K562 (cell line): ENCODE measurements around the gene LONP1. TPM values are rescaled to one million over a fixed set of nuclear protein-coding genes. Genes with fewer than 3 reads are reported as not detected.

Experiments
- MAFF ChIP-seq: IDR thresholded peaks from 2 replicates; pipeline ENCODE4 v1.6.1; 2012; ENCODE audit warnings: low read length, improper control_type of control experiment
- NKRF ChIP-seq: fragments of 450-650 bp; IDR thresholded peaks from 2 replicates; pipeline ENCODE4 v1.6.1; 2016; ENCODE audit warnings: borderline replicate concordance
- PKNOX1 ChIP-seq: fragments of 450-650 bp; IDR thresholded peaks from 2 replicates; pipeline ENCODE4 v1.6.1; 2016
- ZNF740 ChIP-seq, 3 experiments: fragments of 200-800 bp in 1 of 3; sonication (Bioruptor generic) in 1 of 3; sonication (generic) in 1 of 3; formaldehyde crosslinking in 1 of 3; IDR thresholded peaks; 2 replicates each; pipeline versions ENCODE4 v1.6.1 to v1.8.0; 2016 to 2022; ENCODE audit warnings: mild to moderate bottlenecking in 2 of 3, missing compliant biosample characterization in 2 of 3, missing genetic modification characterization in 2 of 3, missing genetic modification reagents in 1 of 3
- polyA plus RNA-seq, 8 experiments: library from polyadenylated mRNA; depleted of rRNA in 4 of 8; stranded (reverse) in 5 of 8; unstranded in 3 of 8; fragments of >200 nt; fragmentation: Nextera tagmentation in 2 of 8; fragmentation: Illumina TruSeq in 1 of 8; extraction: Ambion mirVana in 2 of 8; extraction: Trizol in 1 of 8; gene quantifications; 2 replicates each; pipeline versions ENCODE4 v1.2.1 to v1.2.3, GENCODE V29; 2011 to 2014; ENCODE audit warnings: inconsistent platforms in 1 of 8, missing spikeins in 1 of 8
- total RNA-seq, 7 experiments: library from RNA; depleted of rRNA in 6 of 7; stranded (reverse); fragments of >200 nt in 6 of 7; fragmentation: Illumina TruSeq in 2 of 7; extraction: Trizol in 2 of 7; gene quantifications; 2 replicates each; pipeline versions ENCODE4 v1.2.1 to v1.2.3, GENCODE V29; 2011 to 2021; ENCODE audit warnings: low replicate concordance in 1 of 7

LONP1 gene
- total and polyA plus RNA-seq, 9 of the 15 experiments (the other 6 are each of a cell fraction or from before 2014, with no cell fraction given): 1.1 to 238 (median 84.5) TPM

- TF ChIP-seq ZNF740 (CRISPR knock-in tag; IDR thresholded peaks at IDR 0.05) (no peak), ZNF740 (tag; IDR thresholded peaks at IDR 0.05) (no peak), NKRF (peak; percentile 38; the same call in 1 of the 2 replicates), PKNOX1 (peak; percentile 31; the same call in 1 of the 2 replicates), MAFF (no peak)
These were observed 38.4 kb downstream of the LONP1 start (continued) for GRCh38 chr19:5681391-5682106.
